GM21619 (cell line): ENCODE measurements around the gene PIGP.
"Not testable (repeated sequence)": the region's sequence is repeated elsewhere in the genome, so short reads cannot be mapped to it uniquely, and the experiment has no call there.

ENCODE experiments used
- ATAC-seq: cut with Tn5 transposase; IDR thresholded peaks from one replicate; pipeline ENCODE4 v1.9.1; 2021; ENCODE audit not compliant: unreplicated experiment

Gene PIGP

GRCh38 chr21:37045149-37045548 is 27.7 kb downstream of the PIGP start:
- no peak for ATAC-seq

GRCh38 chr21:37044643-37045042 is 28.2 kb downstream of the PIGP start:
- no peak for ATAC-seq

GRCh38 chr21:37043818-37044217 is 29.1 kb downstream of the PIGP start:
- ATAC-seq: no peak

DNA sequence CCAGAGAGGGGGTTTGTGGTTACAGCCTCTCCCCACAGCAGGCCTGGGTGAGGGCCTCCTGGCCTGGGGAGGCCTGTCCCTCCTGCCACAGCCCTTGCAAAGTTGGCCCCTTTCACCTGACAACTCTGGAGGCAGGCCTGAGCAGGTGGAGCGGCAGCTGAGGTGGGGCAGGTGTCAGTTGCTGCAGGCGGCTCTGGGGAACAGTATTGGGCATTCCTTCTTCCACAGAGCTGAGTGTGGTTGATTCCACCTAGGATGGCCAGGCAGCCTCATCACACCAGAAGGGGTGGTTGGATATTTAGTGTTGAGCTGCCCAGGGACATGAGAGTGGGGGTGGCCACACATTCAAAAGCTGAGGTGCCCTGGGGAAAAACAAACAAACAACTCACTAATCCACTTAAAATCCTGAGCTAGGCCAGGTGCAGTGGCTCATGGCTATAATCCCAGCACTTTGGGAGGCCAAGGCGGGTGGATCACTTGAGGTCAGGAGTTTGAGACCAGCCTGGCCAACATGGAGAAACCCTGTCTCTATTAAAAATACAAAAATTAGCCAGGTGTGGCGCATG is 31.1 kb downstream of the PIGP start:
- no peak for ATAC-seq

GRCh38 chr21:37040212-37040611 is 32.7 kb downstream of the PIGP start:
- ATAC-seq: no peak

DNA sequence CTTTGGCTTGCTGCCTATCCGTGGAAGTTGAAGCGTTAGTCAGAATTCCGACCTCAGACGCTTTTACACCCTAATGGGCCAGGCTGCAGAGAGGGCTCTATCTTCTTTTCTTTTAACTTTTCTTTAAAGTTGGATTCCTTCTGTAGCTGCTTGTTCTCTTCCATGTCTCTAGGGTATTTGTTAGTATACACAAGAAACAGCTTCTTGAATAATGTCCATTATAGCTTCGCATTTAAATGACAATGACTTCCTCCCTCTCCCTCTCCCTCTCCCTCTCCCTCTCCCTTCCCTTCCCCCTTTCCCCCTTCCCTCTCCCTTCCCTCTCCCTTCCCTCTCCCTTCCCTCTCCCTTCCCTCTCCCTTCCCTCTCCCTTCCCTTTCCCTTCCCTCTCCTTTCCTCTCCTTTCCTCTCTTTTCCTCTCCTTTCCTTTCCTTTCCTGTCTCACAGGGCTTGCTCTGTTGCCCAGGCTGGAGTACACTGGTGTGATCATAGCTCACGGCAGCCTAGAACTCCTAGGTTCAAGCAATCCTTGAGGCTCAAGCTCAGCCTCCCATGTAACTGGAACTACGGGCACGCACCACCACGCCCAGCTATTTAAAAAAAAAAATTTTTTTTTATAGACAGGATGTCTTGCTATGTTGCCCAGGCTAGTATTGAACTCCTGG is 33.3 kb downstream of the PIGP start:
- ATAC-seq: no peak

DNA sequence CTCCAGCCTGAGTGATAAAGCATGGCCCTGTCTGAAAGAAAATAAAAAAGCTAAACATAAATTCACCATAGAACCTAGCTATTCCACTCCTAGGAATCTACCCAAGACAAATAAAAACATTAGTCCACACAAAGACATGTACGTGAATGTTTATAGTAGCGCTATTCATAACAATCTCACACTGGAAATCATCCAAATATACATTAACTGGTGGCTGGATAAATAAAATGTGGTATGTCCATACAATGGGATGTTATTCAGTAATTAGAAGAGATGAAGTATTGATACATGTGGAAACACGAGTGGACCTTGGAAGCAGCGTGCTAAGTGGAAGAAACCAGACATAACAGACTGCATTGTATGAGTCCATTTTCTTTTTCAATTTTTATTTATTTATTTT is 36.7 kb downstream of the PIGP start:
- no peak for ATAC-seq

DNA sequence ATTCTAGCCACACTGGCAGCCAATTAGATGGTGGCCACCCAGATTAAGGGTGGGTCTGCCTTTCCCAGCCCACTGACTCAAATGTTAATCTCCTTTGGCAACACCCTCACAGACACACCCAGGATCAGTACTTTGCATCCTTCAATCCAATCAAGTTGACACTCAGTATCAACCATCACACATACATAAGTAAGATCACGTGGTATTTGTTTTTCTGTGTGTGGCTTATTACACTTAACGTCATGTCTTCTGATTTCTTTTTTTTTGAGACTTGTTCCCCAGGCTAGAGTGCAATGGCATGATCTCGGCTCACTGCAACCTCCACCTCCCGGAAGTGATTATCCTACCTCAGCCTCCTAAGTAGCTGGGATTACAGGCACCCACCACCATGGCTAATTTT is 38.5 kb downstream of the PIGP start:
- not testable (repeated sequence) for ATAC-seq

GRCh38 chr21:37032877-37033471 is 39.9 kb downstream of the PIGP start:
- no peak for ATAC-seq

DNA sequence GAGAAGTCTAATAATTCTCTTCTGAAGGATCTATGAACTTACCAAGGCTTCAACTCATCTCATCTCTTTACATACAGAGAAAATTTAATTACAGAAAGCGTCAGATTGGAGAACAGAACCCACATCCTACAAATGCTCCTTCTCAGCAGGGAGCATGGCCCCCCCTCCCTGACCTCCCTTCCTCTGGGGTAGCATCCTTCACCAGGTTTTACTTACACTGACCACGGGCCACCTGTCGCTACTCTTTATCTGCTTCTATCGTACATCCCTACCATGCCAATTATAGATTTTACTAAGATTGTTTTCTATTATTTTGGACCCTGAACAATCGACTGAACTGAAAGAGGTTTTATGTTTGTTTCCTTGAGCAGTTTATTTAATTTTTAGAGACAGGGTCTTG is 40.6 kb downstream of the PIGP start:
- no peak for ATAC-seq

GRCh38 chr21:37030864-37031263 is 42.0 kb downstream of the PIGP start:
- no peak for ATAC-seq

DNA sequence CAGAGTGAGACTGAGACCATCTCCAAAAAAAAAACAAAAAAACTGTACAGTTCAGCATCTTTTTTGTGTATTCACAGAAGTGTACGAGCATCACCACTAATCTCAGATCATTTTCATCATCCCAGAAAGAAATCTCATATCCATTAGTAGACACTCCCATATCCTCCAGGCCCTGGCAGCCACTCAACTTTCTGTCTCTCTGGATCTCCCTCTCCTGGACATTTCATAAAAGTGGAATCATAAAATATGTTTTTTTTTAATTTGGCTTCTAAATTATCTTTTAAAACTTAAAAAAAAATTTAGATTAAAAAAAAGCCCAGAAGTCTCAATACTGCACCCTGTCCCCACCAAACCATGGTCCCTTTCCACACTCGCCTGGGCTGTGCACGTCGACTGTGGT is 44.3 kb downstream of the PIGP start:
- no peak for ATAC-seq

- ATAC-seq: no peak
Measured at GRCh38 chr21:37026499-37026898, 46.4 kb downstream of the PIGP start.

DNA sequence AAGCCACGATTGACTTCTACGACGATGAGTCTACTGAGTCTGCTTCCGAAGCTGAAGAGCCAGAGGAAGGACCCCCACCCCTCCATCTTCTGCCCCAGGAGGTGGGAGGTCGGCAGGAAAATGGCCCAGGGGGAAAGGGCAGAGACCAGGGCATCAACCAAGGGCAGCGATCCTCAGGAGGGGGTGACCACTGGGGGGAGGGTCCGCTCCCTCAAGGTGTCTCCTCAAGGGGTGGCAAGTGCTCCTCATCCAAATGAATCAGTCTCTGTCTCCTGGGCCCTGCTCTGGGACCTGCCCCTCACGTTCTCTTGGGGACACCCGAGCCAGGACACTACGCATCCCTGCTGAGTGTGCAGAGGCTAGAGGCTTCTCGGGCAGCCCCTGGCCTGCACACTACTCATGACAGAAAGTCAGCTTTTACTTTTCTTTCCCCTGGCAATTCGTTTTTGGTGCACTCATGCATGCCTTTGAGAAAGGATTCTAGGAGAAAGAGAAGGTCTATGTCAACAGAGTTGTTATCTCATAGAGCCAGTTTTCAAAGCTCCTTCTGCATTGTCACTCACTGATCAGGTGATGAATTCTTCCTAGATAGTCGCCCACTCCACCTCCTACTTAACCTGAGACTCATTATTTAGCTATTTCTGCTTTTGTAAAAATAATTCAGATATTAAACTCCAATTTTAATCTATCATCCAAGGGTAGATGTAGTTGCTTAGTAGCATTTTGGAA is 54.8 kb downstream of the PIGP start:
- ATAC-seq: no peak
